Measurements from ENCODE around the gene SCN9A.

Gene SCN9A

GRCh38 chr2:166376873-166377272 lies 1.1 kb upstream of the SCN9A start:
- Histone ChIP-seq H3K36me3 (ENCODE audit: control insufficient read depth in 2 of 2, insufficient read depth in 1 of 2, low read length in 2 of 2) (no peaks in the 10 kb centered on the region), H3K9me3 (ENCODE audit: control insufficient read depth, insufficient read depth, low read depth, low read length) (no peaks in the 10 kb centered on the region), H3K4me3 (ENCODE audit: low read depth, low read length) (no peak overlapping the region), H3K27ac (ENCODE audit: extremely low read depth, low read depth, low read length) (no peak overlapping the region), H3K4me1 (ENCODE audit: control insufficient read depth, insufficient read depth, low read length) (peaks cover 17% of the 10 kb centered on the region)
- ChIA-PET POLR2A (interaction anchor here (1.0 to 2.2 kb wide), 4 partner anchors 8 to 423 kb away, joined by 3 to 8 read pairs (median 5); partner anchors contain the start of gene TTC21B), CTCF (interaction anchor here (0.6 to 4.3 kb wide), 6 partner anchors 8 to 1207 kb away, joined by 3 to 25 read pairs (median 3); no protein-coding TSS in a partner anchor)
- no peak for TF ChIP-seq ZNF404 (tag by site-specific recombination; IDR thresholded peaks at IDR 0.05)
- TF ChIP-seq ZNF239 (tag by site-specific recombination; IDR thresholded peaks at IDR 0.05) = no peak
- no peak for TF ChIP-seq ZNF670 (tag by site-specific recombination; IDR thresholded peaks at IDR 0.05; ENCODE audit: low read depth)
- no peak for TF ChIP-seq RBAK (tag by site-specific recombination; IDR thresholded peaks at IDR 0.05)
- TF ChIP-seq, protein P1, sequence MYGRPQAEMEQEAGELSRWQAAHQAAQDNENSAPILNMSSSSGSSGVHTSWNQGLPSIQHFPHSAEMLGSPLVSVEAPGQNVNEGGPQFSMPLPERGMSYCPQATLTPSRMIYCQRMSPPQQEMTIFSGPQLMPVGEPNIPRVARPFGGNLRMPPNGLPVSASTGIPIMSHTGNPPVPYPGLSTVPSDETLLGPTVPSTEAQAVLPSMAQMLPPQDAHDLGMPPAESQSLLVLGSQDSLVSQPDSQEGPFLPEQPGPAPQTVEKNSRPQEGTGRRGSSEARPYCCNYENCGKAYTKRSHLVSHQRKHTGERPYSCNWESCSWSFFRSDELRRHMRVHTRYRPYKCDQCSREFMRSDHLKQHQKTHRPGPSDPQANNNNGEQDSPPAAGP (tag by site-specific recombination; IDR thresholded peaks at IDR 0.05) = no peak
- TF ChIP-seq, protein P2, sequence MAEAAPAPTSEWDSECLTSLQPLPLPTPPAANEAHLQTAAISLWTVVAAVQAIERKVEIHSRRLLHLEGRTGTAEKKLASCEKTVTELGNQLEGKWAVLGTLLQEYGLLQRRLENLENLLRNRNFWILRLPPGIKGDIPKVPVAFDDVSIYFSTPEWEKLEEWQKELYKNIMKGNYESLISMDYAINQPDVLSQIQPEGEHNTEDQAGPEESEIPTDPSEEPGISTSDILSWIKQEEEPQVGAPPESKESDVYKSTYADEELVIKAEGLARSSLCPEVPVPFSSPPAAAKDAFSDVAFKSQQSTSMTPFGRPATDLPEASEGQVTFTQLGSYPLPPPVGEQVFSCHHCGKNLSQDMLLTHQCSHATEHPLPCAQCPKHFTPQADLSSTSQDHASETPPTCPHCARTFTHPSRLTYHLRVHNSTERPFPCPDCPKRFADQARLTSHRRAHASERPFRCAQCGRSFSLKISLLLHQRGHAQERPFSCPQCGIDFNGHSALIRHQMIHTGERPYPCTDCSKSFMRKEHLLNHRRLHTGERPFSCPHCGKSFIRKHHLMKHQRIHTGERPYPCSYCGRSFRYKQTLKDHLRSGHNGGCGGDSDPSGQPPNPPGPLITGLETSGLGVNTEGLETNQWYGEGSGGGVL (tag by site-specific recombination; IDR thresholded peaks at IDR 0.05) = no peak
- no peak for TF ChIP-seq ZNF169 (tag by site-specific recombination; IDR thresholded peaks at IDR 0.05)
- TF ChIP-seq AEBP2 (tag by site-specific recombination; IDR thresholded peaks at IDR 0.05; ENCODE audit: borderline replicate concordance) = no peak
- TF ChIP-seq ZNF292 (tag by site-specific recombination; IDR thresholded peaks at IDR 0.05; ENCODE audit: borderline replicate concordance, low read depth) = no peak
- TF ChIP-seq ZNF302 (tag by site-specific recombination; IDR thresholded peaks at IDR 0.05; ENCODE audit: low read depth) = no peak
- no peak for TF ChIP-seq ZNF184 (tag by site-specific recombination; IDR thresholded peaks at IDR 0.05)
- no peak for TF ChIP-seq SCRT2 (tag by site-specific recombination; IDR thresholded peaks at IDR 0.05)

DNA sequence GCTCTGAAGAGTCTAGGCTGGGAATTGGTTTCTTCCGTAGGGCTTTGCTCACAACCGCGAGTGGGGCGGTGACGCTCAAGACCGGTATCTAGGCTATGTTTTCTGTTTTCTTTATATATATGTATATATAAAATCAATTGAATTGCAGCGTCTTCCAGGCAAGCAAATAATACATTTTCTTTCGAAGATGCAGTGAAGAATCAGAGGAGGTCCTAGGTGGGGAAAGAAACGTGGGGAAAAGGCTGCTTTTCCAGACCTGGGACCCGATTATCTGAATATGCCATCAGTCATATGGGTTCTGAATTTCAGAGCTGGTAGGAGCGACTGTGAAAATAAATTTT lies 714 bp upstream of the SCN9A start:
- Histone ChIP-seq H3K36me3 (ENCODE audit: control insufficient read depth in 2 of 2, insufficient read depth in 1 of 2, low read length in 2 of 2) (no peaks in the 10 kb centered on the region), H3K4me1 (ENCODE audit: control insufficient read depth, insufficient read depth, low read length) (peaks cover 17% of the 10 kb centered on the region), H3K27ac (ENCODE audit: extremely low read depth, low read depth, low read length) (peak overlapping the region; percentile 46; the same call in 1 of the 2 replicates), H3K9me3 (ENCODE audit: control insufficient read depth, insufficient read depth, low read depth, low read length) (no peaks in the 10 kb centered on the region), H3K4me3 (ENCODE audit: low read depth, low read length) (peak overlapping the region; percentile 72)
- ChIA-PET CTCF (interaction anchor here (0.6 to 4.3 kb wide), 7 partner anchors 9 to 1207 kb away, joined by 3 to 25 read pairs (median 3); no protein-coding TSS in a partner anchor), POLR2A (interaction anchor here (0.6 to 2.2 kb wide), 5 partner anchors 9 to 423 kb away, joined by 3 to 8 read pairs (median 3); partner anchors contain the start of gene TTC21B)
- TF ChIP-seq ZNF16 (tag by site-specific recombination; IDR thresholded peaks at IDR 0.05; ENCODE audit: low read depth) (no peak), ZNF423 (tag by site-specific recombination; IDR thresholded peaks at IDR 0.05) (no peak), ZNF449 (tag by site-specific recombination; IDR thresholded peaks at IDR 0.05) (peak; percentile 25; the same call in 1 of the 2 replicates), MEIS1 (CRISPR knock-in tag; IDR thresholded peaks at IDR 0.05; ENCODE audit: borderline replicate concordance) (no peak), ZNF214 (tag by site-specific recombination; IDR thresholded peaks at IDR 0.05; ENCODE audit: borderline replicate concordance) (no peak)
